ENCODE data around the gene LTN1. TPM values are rescaled to one million over a fixed set of nuclear protein-coding genes. Genes with fewer than 3 reads are reported as not detected.

Gene LTN1
- polyA plus RNA-seq, 2 of the 4 experiments (the other 2 are of a cell fraction): 6.9 to 12.3 TPM

GRCh38 chr21:29022166-29022565, 29.5 kb upstream of the LTN1 start:
- H3K4me2 ChIP-seq: no peak overlapping the region
- ChIA-PET CTCF (interaction anchor here (0.6 kb wide), 2 partner anchors 351 to 1987 kb away, joined by 3 read pairs; no protein-coding TSS in a partner anchor), POLR2A (interaction anchor here (1.0 to 1.2 kb wide), 2 partner anchors 9 to 20 kb away, joined by 3 to 15 read pairs; no protein-coding TSS in a partner anchor)
- 76% methylated on average over 4 of the region's 4 CpGs for WGBS (ENCODE audit: missing lambda C conversion rate)
- H3K4me1 ChIP-seq: peaks cover 20% of the 10 kb centered on the region
- FAIRE-seq: no peak
- no peak overlapping the region for H3K4me3 ChIP-seq
- ATAC-seq: no peak
- no peaks in the 10 kb centered on the region for H3K9me3 ChIP-seq
- no peak overlapping the region for H3K27ac ChIP-seq
- no peak for TF ChIP-seq RAD21 (conservative IDR thresholded peaks at IDR 0.05 in 1 of 2, IDR thresholded peaks at IDR 0.05 in 1 of 2)
- no peak for TF ChIP-seq CHD4 (IDR thresholded peaks at IDR 0.05; ENCODE audit: borderline replicate concordance)
- no peak for TF ChIP-seq ATOH8 (CRISPR knock-in tag; IDR thresholded peaks at IDR 0.05; ENCODE audit: low read depth)
- TF ChIP-seq CEBPB (IDR thresholded peaks at IDR 0.05): no peak
- no peak for TF ChIP-seq EHMT2 (IDR thresholded peaks at IDR 0.05; ENCODE audit: low read depth)
- no peak for TF ChIP-seq HOXA7 (CRISPR knock-in tag; IDR thresholded peaks at IDR 0.05)
- TF ChIP-seq FOXS1 (CRISPR knock-in tag; IDR thresholded peaks at IDR 0.05): no peak
- TF ChIP-seq FOSL2 (IDR thresholded peaks at IDR 0.05): no peak
- TF ChIP-seq FOSL2 (CRISPR knock-in tag; IDR thresholded peaks at IDR 0.05): no peak
- TF ChIP-seq SMC3 (IDR thresholded peaks at IDR 0.05): no peak
- no peak for TF ChIP-seq POLR2AphosphoS2 (conservative IDR thresholded peaks at IDR 0.05; ENCODE audit: low read length)
- no peak for DNase-seq (ENCODE audit: low read depth in 1 of 2, low spot score in 1 of 2)

GRCh38 chr21:29018540-29018939, 25.9 kb upstream of the LTN1 start:
- peak in 1 of 2 experiments; percentile 52; a peak in 3 of 6 replicates for ATAC-seq
- no peaks in the 10 kb centered on the region for H3K9me3 ChIP-seq
- ChIA-PET POLR2A (interaction anchor here (0.7 to 3.2 kb wide), 7 partner anchors 10 to 55 kb away, joined by 3 to 40 read pairs (median 4); partner anchors contain the start of genes CCT8 and LTN1), CTCF (no interaction called here)
- 2% methylated on average over 12 of the region's 12 CpGs for WGBS (ENCODE audit: missing lambda C conversion rate)
- FAIRE-seq: no peak
- H3K4me1 ChIP-seq: peaks cover 13% of the 10 kb centered on the region; the same call in 2 of the 3 replicates
- H3K27ac ChIP-seq: peak overlapping the region; percentile 94 to 96
- H3K4me2 ChIP-seq: peak overlapping the region; percentile 97
- H3K4me3 ChIP-seq: peak overlapping the region; percentile 98
- no peak for TF ChIP-seq RFX5 (IDR thresholded peaks at IDR 0.05)
- no peak for TF ChIP-seq BCL3 (IDR thresholded peaks at IDR 0.05)
- TF ChIP-seq GATA3 (IDR thresholded peaks at IDR 0.05; ENCODE audit: borderline replicate concordance): no peak
- no peak for TF ChIP-seq ZC3H11A (IDR thresholded peaks at IDR 0.05)
- no peak for TF ChIP-seq BHLHE40 (IDR thresholded peaks at IDR 0.05; ENCODE audit: low read depth, low read length)
- TF ChIP-seq NR3C1 (IDR thresholded peaks at IDR 0.05): no peak
- TF ChIP-seq HMGXB4 (CRISPR knock-in tag; IDR thresholded peaks at IDR 0.05; ENCODE audit: borderline replicate concordance): no peak
- no peak for TF ChIP-seq CEBPB (IDR thresholded peaks at IDR 0.05)
- TF ChIP-seq SREBF2 (IDR thresholded peaks at IDR 0.05): no peak
- no peak for TF ChIP-seq USF2 (IDR thresholded peaks at IDR 0.05)
- no peak for DNase-seq (ENCODE audit: low read depth in 1 of 2, low spot score in 1 of 2)

All from A549 (cell line).